Measurements from ENCODE around the gene HEBP1. TPM values are rescaled to one million over a fixed set of nuclear protein-coding genes. Genes with fewer than 3 reads are reported as not detected.

HEBP1 gene
- total RNA-seq, 4 donors from 2014 or later = 68.5 to 196 (median 184) TPM

DNA sequence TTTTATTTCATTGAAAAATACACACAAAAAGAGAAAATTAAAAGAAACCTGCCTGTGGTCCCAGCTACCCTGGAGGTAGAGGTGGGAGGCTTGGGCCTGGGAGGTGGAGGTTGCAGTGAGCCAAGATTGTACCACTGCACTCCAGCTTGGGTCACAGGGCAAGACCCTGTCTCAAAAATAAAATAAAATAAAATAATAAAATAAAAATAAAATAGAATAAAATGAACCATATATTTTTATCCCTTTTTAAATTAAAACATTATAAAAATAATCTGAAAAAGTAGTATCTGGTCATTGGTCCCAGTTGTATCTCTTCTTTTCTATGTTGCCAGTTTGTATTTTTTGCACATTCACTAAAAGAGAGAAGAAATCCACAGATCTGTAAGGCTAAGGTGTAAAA lies 27.4 kb upstream of the HEBP1 start:
- no peaks in the 10 kb centered on the region for H3K27me3 ChIP-seq
- no peak for TF ChIP-seq POLR2A (IDR thresholded peaks at IDR 0.05)
- TF ChIP-seq, protein P1, sequence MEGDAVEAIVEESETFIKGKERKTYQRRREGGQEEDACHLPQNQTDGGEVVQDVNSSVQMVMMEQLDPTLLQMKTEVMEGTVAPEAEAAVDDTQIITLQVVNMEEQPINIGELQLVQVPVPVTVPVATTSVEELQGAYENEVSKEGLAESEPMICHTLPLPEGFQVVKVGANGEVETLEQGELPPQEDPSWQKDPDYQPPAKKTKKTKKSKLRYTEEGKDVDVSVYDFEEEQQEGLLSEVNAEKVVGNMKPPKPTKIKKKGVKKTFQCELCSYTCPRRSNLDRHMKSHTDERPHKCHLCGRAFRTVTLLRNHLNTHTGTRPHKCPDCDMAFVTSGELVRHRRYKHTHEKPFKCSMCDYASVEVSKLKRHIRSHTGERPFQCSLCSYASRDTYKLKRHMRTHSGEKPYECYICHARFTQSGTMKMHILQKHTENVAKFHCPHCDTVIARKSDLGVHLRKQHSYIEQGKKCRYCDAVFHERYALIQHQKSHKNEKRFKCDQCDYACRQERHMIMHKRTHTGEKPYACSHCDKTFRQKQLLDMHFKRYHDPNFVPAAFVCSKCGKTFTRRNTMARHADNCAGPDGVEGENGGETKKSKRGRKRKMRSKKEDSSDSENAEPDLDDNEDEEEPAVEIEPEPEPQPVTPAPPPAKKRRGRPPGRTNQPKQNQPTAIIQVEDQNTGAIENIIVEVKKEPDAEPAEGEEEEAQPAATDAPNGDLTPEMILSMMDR (IDR thresholded peaks at IDR 0.05) = no peak

DNA sequence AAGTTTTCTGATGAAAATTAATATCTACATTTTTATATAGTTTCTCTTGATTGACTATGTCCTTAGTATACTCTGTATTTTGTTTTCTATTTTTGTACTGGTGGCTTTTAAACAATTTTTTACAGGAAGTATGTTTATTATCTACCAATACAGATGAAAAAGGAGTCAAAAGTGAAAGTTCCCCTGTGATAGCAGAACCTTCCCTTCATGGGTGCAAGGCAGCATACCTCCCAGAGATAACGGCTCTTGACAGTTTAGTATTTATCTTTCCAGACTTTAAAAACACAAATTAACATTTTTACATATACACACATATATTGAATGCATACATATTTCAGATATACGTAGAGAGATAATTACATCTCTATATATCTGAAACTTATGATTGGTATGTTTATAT lies 27.0 kb upstream of the HEBP1 start:
- Histone ChIP-seq H3K36me3 (no peaks in the 10 kb centered on the region), H3K4me1 (no peaks in the 10 kb centered on the region), H3K27me3 (no peaks in the 10 kb centered on the region), H3K27ac (no peak overlapping the region), H3K4me3 (no peak overlapping the region), H3K9me3 (no peaks in the 10 kb centered on the region)
- TF ChIP-seq, protein P1 (IDR thresholded peaks at IDR 0.05) = no peak
- no peak for TF ChIP-seq POLR2A (IDR thresholded peaks at IDR 0.05)
- DNase-seq = no peak

More for the DNA sequence above, 27.4 kb upstream of the HEBP1 start:
- no peak overlapping the region for H3K4me3 ChIP-seq
- no peak for DNase-seq
- H3K36me3 ChIP-seq = no peaks in the 10 kb centered on the region
- no peak overlapping the region for H3K27ac ChIP-seq
- H3K4me1 ChIP-seq = no peaks in the 10 kb centered on the region
- H3K9me3 ChIP-seq = no peaks in the 10 kb centered on the region

DNA sequence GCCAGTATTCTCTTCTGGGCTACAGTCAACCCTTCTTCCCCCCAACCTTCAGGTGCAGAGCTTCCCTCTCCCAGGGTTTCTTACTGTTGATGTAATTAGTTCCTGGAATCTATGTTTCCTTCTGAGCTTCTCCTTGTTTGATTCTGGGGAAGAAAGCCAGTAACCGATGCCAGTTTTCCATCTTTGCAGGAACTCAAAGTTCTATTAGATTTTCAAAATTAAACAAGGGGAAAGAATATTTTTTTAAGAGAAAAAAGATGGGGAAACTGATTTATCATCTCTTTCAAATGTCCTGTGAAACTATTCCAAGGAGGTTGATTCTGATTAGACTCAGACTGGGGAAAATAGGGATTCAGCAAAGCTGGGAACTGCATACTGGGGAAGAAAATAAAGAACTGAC lies 26.2 kb upstream of the HEBP1 start:
- H3K27ac ChIP-seq = no peak overlapping the region
- no peaks in the 10 kb centered on the region for H3K36me3 ChIP-seq
- H3K27me3 ChIP-seq = no peaks in the 10 kb centered on the region
- H3K9me3 ChIP-seq = no peaks in the 10 kb centered on the region
- TF ChIP-seq POLR2A (IDR thresholded peaks at IDR 0.05) = no peak
- TF ChIP-seq, protein P1 (IDR thresholded peaks at IDR 0.05) = no peak
- DNase-seq = no peak
- H3K4me3 ChIP-seq = no peak overlapping the region
- H3K4me1 ChIP-seq = no peaks in the 10 kb centered on the region

DNA sequence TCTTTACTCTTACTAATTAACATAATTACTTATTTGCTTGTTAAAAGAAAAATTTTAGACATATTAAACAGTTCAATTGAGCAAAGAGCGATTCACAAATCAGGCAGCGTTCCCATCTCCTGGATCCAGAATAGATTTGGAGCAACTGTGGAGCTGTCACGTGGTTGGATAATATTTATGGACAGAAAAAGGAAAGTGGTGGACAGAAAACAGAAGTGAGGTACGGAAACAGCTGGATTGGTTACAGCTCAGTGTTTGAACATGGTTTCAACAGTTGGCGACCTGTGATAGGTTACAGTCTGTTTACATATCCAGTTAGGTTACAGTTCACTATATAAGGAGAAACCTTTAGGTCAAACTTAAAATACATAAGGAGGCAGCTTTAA lies 24.5 kb upstream of the HEBP1 start:
- Histone ChIP-seq H3K4me1 (no peaks in the 10 kb centered on the region), H3K27ac (no peak overlapping the region), H3K27me3 (no peaks in the 10 kb centered on the region), H3K9me3 (no peaks in the 10 kb centered on the region), H3K4me3 (no peak overlapping the region), H3K36me3 (no peaks in the 10 kb centered on the region)
- DNase-seq = no peak
- TF ChIP-seq POLR2A (IDR thresholded peaks at IDR 0.05) = no peak
- TF ChIP-seq, protein P1 (IDR thresholded peaks at IDR 0.05) = no peak

DNA sequence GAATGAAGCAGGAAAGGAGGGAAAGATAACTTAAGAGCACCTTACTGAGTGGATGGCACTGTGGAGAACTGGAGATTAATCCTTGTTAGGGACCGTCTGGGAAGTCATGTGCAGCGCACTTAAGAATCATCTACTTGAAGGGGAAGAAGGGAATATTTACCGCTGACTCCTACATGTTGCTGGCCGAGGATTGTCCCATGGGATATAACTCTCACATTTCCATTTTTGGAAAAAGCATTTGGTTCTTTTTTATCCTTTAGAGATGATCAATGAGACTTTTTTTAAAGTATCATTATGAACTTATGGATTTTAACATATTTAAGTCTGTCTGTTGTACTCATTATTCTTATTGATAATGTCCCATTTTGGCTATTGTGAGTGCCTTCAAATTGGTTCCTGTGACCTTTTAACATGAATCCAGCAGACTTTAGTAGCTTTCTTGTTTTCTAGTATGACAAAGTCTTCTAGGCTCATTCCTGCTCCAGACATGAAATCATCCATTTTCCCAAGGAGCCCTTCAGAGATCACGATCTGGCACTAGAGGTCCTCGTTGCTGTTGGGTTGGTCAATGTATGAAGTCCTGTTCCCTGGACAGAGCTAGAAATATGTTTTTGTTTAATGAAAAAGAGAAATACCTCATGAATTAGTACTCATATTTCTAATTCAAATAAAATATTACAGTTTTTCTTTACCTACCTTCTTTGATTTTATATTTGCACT lies 23.9 kb upstream of the HEBP1 start:
- Histone ChIP-seq H3K9me3 (no peaks in the 10 kb centered on the region), H3K4me1 (no peaks in the 10 kb centered on the region), H3K4me3 (no peak overlapping the region), H3K36me3 (no peaks in the 10 kb centered on the region), H3K27ac (no peak overlapping the region), H3K27me3 (no peaks in the 10 kb centered on the region)
- TF ChIP-seq, protein P1 (IDR thresholded peaks at IDR 0.05) = peak in 3 of 6 experiments; percentile 50 to 68 (median 64)
- no peak for TF ChIP-seq POLR2A (IDR thresholded peaks at IDR 0.05)
- DNase-seq = peak in 1 of 3 donors; percentile 76

Measured in Peyer's patch (tissue), 4 donors.